Daoy (cell line): ENCODE measurements around the gene KLK7. TPM values are rescaled to one million over a fixed set of nuclear protein-coding genes. Genes with fewer than 3 reads are reported as not detected.
A peak's percentile ranks its signal among the peaks of the same experiment; 100 is the strongest.

Source experiments
- DNase-seq: peaks from one replicate; pipeline ENCODE4 v3.0.0-alpha.2; 2015; ENCODE audit warnings: low read depth
- total RNA-seq: library from RNA; depleted of rRNA; stranded (reverse); fragments of >200 nt; shearing (Covaris generic); gene quantifications from 2 replicates; pipeline ENCODE4 v1.2.3, GENCODE V29; 2014; rRNA removed

Gene KLK7
- not detected in 2 replicates for total RNA-seq

DNA sequence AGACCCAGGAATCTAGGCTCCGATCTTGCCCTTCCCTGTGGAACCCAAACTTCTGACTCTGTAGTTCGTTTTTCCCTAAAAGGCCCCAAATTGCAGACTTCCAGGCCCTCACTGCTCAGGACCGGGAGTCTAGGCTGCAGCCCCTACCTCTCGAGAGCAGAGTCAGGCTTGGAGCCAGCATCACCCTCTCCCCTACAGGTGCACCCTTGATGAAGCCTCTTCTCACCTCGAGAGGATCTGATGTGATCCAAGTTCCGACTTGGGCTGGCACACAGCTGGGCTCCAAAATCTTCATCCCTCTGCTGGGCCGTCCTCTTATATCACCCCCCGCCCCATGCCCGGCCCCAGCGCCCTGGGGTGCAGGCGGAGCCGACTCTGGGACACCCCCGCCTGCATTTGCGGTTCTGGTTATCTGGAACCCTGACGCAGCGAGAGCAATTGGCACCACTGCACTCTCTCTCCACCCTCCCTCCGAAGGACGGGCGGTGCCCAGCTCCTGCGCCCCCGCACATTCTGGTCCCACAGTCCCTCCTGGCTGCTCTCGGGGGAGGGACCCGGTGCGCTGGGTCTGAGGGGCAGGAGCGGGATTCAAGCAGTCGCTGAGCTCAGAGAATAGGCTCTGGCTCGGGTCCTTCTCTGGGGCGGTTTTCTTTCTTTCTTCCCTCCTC, at the start of gene KLK7:
KLK7 (minus strand) TSS at position 293 of the 668 bp plus-strand sequence. CDS start 1,518 bp downstream, outside the sequence.
- peak; percentile 46 for DNase-seq

DNA sequence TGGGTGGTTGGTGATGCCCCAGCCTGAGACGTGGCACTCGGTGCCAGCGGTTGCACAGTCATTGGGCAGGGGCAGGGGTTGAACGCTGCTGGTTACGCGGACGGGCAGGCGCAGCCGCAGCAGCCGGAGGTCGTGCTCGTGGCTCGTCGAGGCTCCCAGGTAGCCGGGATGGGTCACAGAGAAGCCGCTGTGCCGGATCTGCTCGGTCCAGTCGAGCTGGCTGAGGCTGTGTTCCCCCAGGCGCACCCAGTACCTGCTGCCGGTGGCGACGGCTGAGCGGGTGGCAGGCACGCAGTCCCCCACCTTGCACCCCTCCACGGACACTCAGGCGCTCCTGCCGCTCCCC, 48.1 kb upstream of the KLK7 start:
- DNase-seq: no peak

DNA sequence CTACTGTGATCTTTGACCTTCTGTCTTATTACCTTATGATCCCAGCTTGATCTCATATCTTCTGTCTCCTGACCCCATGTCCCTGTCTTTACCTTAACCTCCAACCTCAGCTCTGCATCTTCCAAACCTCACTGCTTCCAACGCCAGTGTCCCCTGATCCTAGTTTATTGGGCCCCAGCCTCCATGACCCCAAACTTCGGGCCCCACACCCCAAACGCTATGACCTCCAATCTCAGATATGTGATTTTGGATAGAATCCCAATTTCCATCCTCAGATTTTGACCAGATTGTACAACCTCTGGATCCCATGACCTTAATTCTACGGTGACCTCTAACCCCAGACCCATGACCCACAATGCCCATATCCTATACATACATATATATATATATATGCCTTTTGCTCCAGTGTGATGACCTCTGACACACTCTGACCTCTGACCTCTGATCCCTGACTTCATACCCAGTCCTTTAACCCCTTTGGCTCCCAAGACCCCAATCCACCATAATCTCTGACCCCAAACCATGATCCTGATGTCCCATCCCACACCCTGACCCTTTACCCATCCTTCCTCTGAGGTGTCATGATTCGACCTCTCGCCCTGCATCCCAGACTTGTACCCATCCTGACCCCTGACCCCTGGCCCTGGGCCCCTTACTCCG, 47.6 kb upstream of the KLK7 start:
- no peak for DNase-seq

DNA sequence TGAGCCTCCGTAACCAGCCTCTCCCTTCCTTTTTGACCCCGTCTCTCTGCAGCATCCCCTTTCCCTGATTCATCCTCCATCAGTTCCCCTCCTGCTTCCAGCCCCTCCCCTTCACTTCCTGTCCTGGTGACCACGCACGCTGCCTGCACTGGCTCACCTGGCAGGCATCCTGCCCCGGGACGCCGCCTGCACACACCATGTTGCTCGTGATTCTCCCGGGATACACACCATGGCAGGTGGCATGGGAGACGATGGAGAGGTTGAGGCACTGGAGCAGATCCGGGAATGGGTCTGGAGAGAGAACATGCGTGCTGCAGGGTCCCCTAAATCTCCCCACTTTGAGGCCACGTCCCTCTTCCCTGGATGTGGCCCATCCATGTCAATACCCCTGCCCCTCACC, 46.9 kb upstream of the KLK7 start:
- DNase-seq: peak; percentile 21

DNA sequence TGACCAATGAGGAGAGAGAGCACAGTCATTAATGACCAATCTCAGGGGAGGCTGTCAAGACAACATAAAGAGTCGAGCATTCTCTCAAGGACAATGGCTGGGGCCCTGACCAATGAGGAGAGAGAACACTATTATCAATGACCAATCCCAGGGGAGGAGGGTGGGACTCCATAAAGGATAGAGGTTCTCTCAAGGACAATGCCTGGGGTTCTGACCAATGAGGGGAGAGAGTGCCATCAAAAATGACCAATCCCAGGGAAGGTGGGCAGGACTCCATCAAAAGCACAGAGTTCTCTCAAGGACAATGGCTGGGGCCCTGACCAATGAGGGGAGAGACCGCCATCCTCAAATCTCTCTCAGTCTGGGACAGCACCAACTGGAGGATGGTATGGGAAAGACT, 46.0 kb upstream of the KLK7 start:
- peak; percentile 20 for DNase-seq

DNA sequence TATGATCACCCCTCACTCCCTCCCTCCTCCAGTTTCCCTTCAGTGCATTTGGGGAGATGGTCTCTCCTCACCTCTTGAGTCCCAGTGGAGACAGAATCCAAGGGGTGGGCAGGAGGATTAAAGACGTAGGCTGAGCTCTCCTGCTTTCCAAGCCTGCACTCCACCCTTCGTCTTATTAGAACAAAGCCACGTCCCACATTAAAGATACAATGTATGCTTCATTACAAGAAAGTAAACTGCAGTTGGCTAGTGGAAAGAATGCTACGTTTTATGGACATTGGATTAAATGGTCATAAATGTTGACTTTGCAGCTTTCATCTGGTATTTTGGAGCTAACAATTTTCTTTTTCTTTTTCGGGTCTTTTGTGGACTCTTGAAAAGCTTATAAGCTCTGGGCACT, 44.2 kb upstream of the KLK7 start:
- DNase-seq: no peak

DNA sequence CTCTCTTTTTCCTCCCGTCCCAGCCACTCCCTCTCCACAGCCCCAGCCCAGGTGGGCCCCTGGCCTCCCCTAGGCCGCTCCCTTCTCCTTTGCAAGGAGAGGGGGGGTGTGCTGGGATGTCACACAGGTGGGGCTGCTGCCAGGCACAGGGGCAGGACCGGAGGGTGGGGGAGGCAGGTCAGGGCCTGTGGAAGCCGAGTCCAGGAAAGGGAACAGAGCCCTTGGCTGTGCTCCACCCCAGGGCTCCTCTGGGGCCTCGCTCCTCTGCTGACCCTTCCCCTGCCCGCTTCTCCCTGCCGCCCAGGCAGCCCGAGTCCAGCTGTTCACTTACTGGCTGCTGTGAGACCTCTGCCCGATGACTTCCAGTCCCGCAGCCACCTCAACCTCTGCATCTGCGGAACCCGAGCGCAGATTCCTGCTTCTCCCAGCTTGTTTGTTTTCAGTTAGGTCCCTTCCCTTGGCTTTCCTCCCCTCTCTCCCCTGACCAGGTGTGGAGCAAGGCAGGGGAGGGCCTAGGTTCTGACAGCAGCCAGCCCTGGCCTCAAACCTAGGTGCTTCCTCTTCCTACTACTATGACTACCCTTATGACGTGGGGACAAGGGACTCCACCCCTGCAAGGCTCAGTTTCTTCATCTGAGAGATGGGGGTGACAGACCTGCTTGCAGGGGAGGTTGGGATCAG, 43.5 kb upstream of the KLK7 start:
- no peak for DNase-seq

DNA sequence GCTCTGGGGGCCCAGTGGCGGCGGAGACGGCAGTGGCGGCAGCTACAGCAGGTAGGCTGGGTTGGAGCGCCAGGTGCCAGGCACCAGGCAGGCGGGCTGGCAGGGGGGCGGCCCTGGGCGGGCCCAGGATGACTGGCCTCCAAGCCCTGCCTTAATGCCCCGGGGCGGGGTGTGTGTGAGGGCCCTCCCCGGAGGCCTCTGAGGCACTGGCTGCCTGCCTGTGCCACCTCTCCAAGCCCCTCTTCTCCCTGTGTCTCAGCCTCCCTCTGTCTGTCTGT, 42.8 kb upstream of the KLK7 start, which contains the start of gene KLK11:
KLK11 (minus strand) TSS at position 63 of the 278 bp plus-strand sequence. CDS start 985 bp downstream, outside the sequence.
- peak; percentile 39 for DNase-seq

DNA sequence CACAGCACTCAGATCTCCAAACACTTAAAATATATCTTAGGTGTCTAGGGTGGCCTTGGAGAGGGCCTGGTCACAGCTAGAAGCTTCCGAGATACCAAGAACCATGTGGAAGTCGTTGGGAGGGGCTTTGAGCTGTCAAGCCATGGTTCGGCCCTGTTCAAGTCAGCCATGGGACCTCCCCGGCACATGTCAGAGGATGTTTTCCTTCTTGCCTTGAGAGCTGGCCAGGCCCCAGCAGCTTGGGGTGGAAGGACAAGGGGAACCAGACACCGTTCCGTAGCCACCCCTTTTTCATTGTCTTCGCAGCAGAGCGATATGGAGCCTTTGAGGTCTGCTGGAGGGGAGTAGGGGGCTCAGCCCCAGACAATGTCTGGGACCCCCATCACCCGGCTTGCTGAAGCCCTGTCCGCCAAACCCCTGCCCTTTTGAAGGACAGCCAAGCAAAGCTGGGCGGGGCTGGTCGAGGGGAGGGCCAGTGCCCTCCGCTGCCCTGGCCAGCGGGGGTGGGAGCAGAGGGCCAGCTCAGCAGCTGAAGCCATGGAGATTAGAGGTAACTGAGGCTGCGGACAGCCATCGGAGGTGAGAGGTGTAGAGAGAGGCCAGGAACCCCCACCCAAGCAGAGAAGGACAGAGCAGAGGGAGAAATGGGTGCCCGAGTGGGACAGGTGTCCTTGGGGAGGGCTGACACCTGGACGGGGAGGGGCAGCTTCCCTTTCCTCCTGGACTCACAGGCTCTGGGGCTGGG, 42.3 kb upstream of the KLK7 start:
- DNase-seq: no peak

DNA sequence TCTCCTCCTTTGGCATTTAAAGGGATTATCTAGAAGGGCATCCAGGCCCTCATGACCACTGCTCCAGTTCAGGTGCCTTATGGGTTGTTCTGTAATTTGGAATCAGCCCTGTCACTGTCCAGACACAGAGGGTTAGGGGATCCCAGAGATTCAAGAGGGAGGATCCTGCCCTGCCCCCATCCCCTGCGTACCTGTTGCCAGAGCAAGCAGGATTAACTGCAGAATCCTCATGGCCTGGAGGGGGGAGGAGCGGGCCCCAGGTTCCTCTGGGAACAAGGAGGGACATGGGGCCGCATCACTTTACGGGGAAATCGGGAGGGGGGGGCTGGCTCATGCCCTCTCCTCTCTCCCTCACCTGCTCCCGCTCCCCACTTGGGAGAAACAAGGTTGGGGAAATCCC, 41.7 kb upstream of the KLK7 start:
- no peak for DNase-seq

DNA sequence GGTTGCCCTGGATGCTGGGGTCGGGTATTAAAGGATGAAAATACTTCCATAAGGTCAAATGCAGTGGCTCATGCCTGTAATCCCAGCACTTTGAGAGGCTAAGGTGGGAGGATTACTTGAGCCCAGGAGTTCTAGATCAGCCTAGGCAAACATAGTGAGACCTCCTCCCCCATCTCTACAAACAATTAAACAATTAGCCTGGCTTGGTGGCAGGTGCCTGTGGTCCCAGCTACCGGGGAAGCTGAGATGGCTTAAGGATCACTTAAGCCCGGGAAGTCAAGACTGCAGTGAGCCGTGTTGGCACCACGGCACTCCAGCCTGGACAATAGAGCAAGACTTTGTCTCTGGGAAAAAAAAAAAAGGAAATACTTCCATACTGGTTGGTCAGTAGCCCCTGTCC, 41.2 kb upstream of the KLK7 start:
- no peak for DNase-seq

DNA sequence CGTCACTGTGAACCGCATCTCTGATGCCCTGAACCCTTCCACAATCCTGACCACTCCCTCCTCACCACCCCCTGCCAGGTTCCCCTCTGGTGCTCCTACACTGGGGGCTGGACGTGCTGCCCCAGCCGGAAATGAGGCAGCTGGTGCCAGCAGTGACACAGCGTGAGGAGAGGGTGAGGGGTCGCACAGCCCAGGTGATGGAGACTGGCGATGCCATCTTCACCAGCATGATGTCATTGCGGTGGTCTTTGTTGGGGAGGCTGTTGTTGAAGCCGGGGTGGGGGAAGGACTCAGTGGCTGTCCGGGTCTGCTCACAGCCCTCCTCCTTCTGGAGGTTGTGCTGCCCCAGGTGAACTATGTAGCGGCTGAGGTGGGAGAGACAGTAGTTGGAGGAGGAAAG, 40.2 kb upstream of the KLK7 start:
- no peak for DNase-seq

DNA sequence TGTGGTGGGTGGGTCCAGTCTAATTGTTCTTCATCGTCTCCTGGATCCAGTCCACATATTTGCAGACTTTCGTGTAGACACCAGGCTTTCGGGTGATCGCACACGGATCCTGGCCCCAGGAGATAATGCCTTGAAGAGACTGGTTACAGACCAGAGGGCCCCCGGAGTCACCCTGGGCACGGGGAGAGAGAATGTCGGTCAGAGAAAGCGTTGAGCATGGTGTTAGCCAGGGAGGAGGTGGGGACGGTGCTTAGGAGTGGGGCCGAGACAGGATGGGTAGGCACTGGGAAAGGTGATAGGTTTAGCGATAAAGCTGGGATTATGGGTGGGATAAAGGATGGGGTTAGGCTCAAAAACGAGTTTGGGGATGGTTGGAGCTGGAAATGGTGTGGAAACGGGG, 38.8 kb upstream of the KLK7 start:
- no peak for DNase-seq

DNA sequence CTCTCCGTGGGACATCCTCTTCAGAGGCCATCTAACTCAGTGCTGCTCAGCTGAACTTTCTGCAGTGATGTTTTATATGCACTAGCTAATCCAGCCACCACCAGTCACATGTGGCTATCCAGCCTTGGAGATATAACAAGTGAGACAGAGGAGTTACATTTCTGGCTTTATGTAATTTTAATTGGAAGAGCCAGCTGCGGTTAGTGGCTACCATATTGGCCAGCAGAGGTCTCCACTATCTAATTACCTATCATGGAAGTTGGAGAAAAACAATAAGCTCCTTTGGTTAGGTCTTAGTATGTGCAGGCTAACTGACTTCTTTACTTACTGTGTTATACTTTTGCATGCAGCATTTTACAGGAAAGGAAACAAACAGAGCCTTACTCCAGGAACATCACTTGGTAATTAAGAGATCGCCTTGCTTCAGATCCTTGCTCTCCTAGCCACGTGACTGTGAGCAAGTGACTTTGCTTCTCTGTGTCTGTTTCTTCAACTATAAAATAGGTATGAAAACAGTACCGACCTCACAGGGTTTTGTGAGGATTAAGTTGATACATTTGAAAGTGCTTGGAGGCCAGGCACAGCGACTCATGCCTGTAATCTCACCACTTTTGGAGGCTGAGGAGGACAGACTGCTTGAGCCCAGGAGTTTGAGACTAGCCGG, 37.4 kb upstream of the KLK7 start:
- DNase-seq: peak; percentile 66

DNA sequence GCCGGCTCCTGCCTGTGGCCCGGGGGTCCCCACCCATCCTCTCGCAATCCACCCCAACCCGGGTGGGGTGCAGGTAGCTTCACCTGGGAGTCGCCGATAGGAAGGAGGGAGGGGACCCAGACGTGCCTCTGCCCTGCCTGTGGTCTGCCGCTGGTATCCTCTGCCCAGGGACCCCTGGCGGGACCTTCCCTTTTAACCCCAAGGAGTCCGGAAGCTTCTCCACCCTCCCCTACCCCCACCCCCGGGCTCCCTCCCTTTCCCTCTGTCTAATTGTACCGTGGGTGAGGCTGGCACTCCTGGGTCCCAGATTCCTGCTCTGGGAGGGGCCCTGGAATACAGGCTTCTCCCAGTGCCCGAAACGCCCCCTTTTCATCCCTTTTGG, 35.8 kb upstream of the KLK7 start, which contains the start of gene KLK10:
KLK10 (minus strand) TSS at position 166 of the 382 bp plus-strand sequence. CDS start 579 bp downstream, outside the sequence.
- DNase-seq: no peak

DNA sequence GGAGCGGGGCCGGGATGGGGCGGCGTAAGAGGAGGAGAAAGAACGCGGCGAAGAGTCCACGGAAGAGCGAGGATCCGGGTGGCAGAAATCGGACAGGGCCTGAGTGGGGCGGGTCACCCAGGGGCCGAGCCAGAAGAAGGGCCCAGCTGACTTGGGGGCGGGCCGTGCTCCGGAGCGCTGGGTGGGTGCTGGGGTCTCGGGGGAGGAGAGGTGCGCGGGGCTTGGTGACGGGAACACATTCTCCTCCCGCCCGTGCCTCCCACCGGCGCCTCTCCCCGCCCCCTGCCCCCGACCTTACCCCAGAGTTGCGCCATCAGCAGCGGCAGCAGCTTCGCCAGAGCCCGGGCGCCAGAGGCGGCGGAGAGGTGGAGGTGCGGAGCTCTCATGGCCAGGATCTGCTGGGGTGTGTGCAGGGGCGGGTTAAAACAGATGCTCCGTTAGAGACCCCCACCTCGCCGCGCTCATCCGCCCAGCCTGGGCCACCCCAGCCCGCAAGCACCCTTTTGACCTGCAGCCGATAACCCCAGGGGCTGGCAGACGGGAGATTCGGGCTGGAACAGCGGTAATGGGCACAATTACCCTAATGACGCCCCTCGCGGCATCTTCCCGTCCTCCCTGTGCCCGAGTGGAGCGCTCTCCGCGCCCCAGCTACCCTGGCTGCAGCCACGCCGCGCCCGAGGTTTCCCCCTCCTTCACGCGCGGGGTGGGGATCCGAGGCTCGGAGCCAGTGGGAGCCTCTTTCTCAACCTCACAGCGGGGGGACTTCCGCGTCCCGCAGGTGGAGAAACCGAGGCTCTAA, 35.2 kb upstream of the KLK7 start:
- peak; percentile 54 for DNase-seq

DNA sequence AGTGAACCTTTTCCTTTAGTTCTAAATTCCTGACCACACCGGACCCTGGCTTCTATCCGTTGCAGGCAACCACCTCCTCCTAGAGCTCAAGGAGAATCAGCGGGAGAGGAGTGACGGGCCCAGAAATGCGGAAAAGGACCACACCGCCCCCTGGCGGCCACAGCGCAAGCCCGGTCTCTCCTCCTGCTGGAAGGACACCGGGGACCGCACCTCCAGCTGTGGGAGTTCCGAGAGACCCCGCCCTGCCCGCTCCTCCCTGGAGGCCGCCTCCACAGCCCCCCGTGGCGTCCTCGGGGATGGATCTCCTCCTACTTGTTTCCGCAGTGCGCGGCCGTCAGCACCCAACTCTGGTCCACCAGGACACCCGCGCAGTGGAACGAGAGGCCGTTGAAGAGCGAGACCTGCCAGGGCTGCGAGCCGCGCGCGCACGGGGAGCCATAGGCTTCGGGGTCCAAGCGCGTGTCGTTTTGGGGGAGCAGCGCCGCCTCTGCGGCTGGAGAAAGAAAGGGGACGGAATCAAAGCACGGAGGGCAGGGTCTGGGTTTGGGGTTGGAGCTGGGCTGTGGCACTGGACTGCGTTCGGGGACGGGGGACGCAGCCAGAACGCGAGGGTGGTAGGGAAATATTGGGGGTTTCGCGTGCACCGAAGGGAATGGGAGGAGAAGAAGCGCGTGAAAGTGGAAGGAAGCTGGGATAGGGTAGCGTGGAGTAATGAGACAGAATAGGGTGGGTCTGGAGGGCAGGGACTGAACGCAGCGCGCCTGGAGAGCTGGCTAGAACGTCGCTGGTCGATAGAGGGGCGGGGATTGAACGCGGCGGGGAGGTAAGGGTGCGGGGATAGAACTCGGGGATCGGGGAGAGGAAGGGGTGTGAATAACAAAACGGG, 33.3 kb upstream of the KLK7 start:
- peak; percentile 89 for DNase-seq

DNA sequence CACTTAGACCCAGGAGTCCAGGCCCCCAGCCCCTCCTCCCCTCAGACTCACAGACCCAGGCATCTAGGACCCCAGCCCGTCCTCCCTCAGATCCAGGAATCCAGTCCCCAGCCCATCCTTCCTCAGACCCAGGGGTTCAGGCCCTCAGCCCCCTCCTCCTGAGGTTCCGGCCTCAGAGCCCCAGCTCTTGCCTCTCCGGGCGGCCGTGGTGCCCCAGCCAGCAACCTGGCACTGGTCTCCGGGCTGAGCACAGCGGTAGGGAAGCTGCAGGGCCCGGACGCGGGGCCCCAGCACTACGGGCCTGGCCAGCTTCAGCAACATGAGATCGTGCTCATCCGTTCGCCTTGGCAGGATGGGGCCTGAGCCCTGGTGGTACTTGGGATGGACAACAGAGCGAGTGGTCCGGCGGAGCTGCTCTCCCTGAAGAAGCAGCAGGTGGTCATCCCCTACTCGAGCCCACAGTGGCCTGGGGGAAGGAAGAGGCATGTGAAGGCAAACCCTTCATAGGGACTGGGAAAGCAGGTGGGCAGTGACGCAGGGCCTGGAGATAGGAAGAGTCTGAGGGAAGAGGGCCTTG, 32.1 kb upstream of the KLK7 start:
- no peak for DNase-seq

DNA sequence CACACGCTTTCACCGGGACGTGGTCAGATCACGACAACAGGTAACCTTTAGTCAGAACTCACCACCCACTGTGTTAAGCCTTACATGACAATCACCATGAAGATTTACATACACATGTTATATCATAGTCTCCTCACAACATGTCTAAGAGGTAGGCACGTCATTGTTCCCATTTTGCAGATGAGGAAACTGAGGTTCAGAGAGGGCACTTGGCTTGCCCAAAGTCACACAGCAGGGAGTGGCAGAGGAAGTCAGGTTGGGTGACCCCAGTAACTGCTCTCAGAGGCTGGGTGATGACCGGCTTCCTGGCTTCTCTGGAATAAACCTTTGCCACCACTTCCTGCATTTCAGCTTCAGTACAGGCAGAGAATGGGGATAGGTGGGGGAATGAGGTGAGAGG, 30.5 kb upstream of the KLK7 start:
- DNase-seq: no peak
